T-cell (primary cell): Measurements from ENCODE around the gene ZFHX3. TPM values are rescaled to one million over a fixed set of nuclear protein-coding genes. Genes with fewer than 3 reads are reported as not detected.

Source experiments
- ATAC-seq, 4 experiments: fragments of 200-7000 bp in 3 of 4; fragments of 150-1000 bp in 1 of 4; cut with Tn5 transposase; replicated peaks in 1 of 4; 1 replicate in 3 of 4; 2 replicates in 1 of 4; pipeline ENCODE4 v1.10.0; 2021; ENCODE audit warnings: moderate library complexity in 3 of 4, mild to moderate bottlenecking in 2 of 4, moderate number of reproducible peaks in 1 of 4
- CTCF ChIA-PET, 2 donors: fragments of 300-600 bp; sonication (Branson Sonifier 250); formaldehyde crosslinking; loops; one replicate each; lab custom pipeline; 2022; ENCODE audit warnings: antibody characterized with exemption in 2 of 2; lab: Charles Lee
- POLR2A ChIA-PET, 2 donors: fragments of 300-600 bp; sonication (Branson Sonifier 250); formaldehyde crosslinking; loops; one replicate each; lab custom pipeline; 2022; ENCODE audit warnings: antibody characterized with exemption in 2 of 2; lab: Charles Lee
- DNase-seq, 35 experiments: peaks; one replicate each; pipeline versions ENCODE4 v3.0.0 to v3.0.0-alpha.2; 2013 to 2023
- H3K27ac ChIP-seq: one replicate; pipeline ENCODE4 v1.5.1; 2013; ENCODE audit warnings: low read length
- H3K27me3 ChIP-seq, 2 experiments: replicated peaks in 1 of 2; 1 replicate in 1 of 2; 2 replicates in 1 of 2; pipeline versions ENCODE4 v1.6.1 to v1.7.0; 2013; ENCODE audit warnings: low read length in 1 of 2, mixed read lengths in 1 of 2; ENCODE audit not compliant: control insufficient read depth in 2 of 2, insufficient read depth in 2 of 2; ENCODE audit errors: extremely low read depth in 1 of 2
- H3K36me3 ChIP-seq, 2 donors: 1 replicate in 1 of 2; 2 replicates in 1 of 2; pipeline versions ENCODE4 v1.6.1 to v1.7.0; 2013; ENCODE audit warnings: low read length in 1 of 2; ENCODE audit not compliant: control insufficient read depth in 2 of 2, insufficient read depth in 1 of 2; ENCODE audit errors: extremely low read depth in 1 of 2
- H3K4me1 ChIP-seq, 2 experiments: 1 replicate in 1 of 2; 2 replicates in 1 of 2; pipeline versions ENCODE4 v1.6.1 to v1.7.0; 2013; ENCODE audit warnings: low read length in 2 of 2, mixed read lengths in 1 of 2; ENCODE audit not compliant: insufficient read depth in 2 of 2, control insufficient read depth in 1 of 2; ENCODE audit errors: extremely low read depth in 1 of 2
- H3K4me3 ChIP-seq, 2 donors: 1 replicate in 1 of 2; 2 replicates in 1 of 2; pipeline versions ENCODE4 v1.5.1 to v1.7.0; 2013; ENCODE audit warnings: mild to moderate bottlenecking in 2 of 2, low read length in 1 of 2, moderate library complexity in 1 of 2; ENCODE audit not compliant: control insufficient read depth in 1 of 2; ENCODE audit errors: extremely low read depth in 1 of 2
- H3K9me3 ChIP-seq: 2 replicates; pipeline ENCODE4 v1.7.0; 2013
- H3K27ac Mint-ChIP-seq, 2 donors: one replicate each; pipeline ENCODE4 v1.8.0; 2020 to 2021; ENCODE audit warnings: mild to moderate bottlenecking in 2 of 2, mixed read lengths in 2 of 2
- H3K27me3 Mint-ChIP-seq, 2 donors: one replicate each; pipeline ENCODE4 v1.8.0; 2021 to 2022; ENCODE audit warnings: mixed read lengths in 2 of 2
- H3K36me3 Mint-ChIP-seq: one replicate; pipeline ENCODE4 v1.8.0; 2021; ENCODE audit warnings: mixed read lengths
- H3K4me1 Mint-ChIP-seq, 3 donors: one replicate each; pipeline ENCODE4 v1.8.0; 2020 to 2022; ENCODE audit warnings: mixed read lengths in 3 of 3, mild to moderate bottlenecking in 1 of 3
- H3K4me3 Mint-ChIP-seq, 3 donors: one replicate each; pipeline ENCODE4 v1.8.0; 2020 to 2022; ENCODE audit warnings: mild to moderate bottlenecking in 3 of 3, mixed read lengths in 3 of 3, moderate library complexity in 3 of 3
- H3K9me3 Mint-ChIP-seq, 3 donors: one replicate each; pipeline ENCODE4 v1.8.0; 2020 to 2022; ENCODE audit warnings: mixed read lengths in 3 of 3
- WGBS: methylation state at CpG from one replicate; pipeline ENCODE4 v1.1.5; 2013; ENCODE audit warnings: missing lambda C conversion rate; ENCODE audit not compliant: insufficient coverage; 5-methylcytosine and 5-hydroxymethylcytosine counted together
- total RNA-seq, 35 experiments: library from RNA in 6 of 35; stranded (reverse) in 6 of 35; fragments of 120-200 nt in 1 of 35; gene quantifications; one replicate each; pipeline versions ENCODE4 v1.2.1 to v1.2.4 and lab custom pipeline; 2013 to 2026

ZFHX3 gene
- total RNA-seq, 5 donors from 2014 or later (not counting 1 experiment from before 2014, with no cell fraction given): 0.35 to 2.1 (median 1.0) TPM

DNA sequence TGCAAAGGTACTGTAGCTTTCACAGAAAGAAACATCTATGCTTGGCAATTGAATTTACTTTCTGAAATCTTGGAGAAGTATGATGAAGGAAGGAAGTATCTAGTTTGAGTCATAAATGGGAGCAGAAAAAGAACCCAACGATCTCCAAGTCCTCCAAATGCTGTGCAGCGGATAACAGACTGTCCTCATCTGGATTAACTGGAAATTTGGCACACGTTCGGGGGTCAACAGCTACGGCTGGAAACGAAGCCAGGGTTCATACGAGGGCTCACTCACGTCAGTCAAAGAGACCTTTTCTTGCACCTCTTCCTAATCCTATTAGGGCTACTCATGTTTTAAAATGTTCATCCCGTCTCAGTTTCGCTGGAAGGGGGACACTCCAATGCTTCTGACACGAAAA lies 152.0 kb downstream of the ZFHX3 start:
- Mint-ChIP-seq H3K9me3 (no peaks in the 10 kb centered on the region), H3K27ac (no peak overlapping the region), H3K4me3 (no peak overlapping the region), H3K4me1 (no peaks in the 10 kb centered on the region), H3K27me3 (peaks cover 0 to 2% of the 10 kb centered on the region in 2 donors), H3K36me3 (no peaks in the 10 kb centered on the region)
- ATAC-seq (no peak), DNase-seq (no peak)
- H3K4me1 ChIP-seq: no peaks in the 10 kb centered on the region
- CTCF ChIA-PET: no interaction called here
- no peak overlapping the region for H3K27ac ChIP-seq
- H3K27me3 ChIP-seq: peaks cover 0 to 11% of the 10 kb centered on the region in 2 experiments
- no peak overlapping the region for H3K4me3 ChIP-seq
- H3K9me3 ChIP-seq: no peaks in the 10 kb centered on the region
- 87% methylated on average over 11 of the region's 11 CpGs for WGBS
- H3K36me3 ChIP-seq: no peaks in the 10 kb centered on the region
- POLR2A ChIA-PET: no interaction called here

DNA sequence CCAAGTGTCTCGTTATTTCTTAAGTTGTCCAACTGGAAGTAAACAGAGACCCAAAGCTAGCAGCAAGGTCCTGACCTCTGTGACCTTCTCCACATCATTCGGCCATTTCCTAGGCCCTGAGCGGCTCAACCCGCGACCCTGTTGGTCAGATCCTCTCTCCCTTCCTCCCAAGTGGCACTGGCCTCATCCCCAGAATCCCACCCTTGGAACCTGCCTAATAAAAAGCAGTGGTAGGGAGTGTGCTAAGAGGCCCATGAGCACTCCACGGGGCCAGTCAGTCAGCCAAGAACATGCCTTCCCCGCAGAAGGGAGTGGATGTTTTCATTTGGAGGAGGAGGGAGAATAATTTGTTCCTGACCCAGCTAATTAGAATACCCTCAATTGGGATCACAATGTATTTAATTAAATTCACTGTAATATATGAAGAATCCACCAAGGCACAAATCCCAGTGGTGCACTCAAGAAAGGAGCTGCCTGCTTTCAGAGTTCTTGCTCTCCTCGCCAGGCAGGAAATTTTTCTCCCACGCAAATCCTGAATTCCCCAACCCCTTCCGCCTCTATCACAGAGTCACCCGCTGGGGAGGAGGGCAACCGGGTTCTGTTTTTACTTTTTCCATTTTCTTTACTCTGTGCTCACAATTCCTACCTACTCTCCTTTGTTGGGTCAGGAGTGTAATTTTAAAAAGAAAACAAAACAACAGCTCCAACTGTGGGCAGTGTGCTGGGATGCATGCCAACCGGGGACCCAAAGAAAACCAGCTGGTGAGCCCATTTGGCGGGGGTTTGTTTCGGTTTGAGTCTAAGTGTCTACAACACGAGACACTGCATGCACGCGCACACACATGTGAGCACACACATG lies 153.4 kb downstream of the ZFHX3 start:
- DNase-seq: no peak
- Mint-ChIP-seq H3K27me3 (peaks cover 0 to 2% of the 10 kb centered on the region in 2 donors), H3K4me1 (no peaks in the 10 kb centered on the region), H3K9me3 (no peaks in the 10 kb centered on the region), H3K27ac (no peak overlapping the region), H3K4me3 (no peak overlapping the region), H3K36me3 (no peaks in the 10 kb centered on the region)
- Histone ChIP-seq H3K4me3 (no peak overlapping the region), H3K4me1 (no peaks in the 10 kb centered on the region), H3K36me3 (no peaks in the 10 kb centered on the region), H3K27me3 (peaks cover 0 to 8% of the 10 kb centered on the region in 2 experiments), H3K9me3 (no peaks in the 10 kb centered on the region), H3K27ac (no peak overlapping the region)
- WGBS: 94% methylated on average over 4 of the region's 18 CpGs
- CTCF ChIA-PET: no interaction called here
- POLR2A ChIA-PET: no interaction called here
- no peak for ATAC-seq

DNA sequence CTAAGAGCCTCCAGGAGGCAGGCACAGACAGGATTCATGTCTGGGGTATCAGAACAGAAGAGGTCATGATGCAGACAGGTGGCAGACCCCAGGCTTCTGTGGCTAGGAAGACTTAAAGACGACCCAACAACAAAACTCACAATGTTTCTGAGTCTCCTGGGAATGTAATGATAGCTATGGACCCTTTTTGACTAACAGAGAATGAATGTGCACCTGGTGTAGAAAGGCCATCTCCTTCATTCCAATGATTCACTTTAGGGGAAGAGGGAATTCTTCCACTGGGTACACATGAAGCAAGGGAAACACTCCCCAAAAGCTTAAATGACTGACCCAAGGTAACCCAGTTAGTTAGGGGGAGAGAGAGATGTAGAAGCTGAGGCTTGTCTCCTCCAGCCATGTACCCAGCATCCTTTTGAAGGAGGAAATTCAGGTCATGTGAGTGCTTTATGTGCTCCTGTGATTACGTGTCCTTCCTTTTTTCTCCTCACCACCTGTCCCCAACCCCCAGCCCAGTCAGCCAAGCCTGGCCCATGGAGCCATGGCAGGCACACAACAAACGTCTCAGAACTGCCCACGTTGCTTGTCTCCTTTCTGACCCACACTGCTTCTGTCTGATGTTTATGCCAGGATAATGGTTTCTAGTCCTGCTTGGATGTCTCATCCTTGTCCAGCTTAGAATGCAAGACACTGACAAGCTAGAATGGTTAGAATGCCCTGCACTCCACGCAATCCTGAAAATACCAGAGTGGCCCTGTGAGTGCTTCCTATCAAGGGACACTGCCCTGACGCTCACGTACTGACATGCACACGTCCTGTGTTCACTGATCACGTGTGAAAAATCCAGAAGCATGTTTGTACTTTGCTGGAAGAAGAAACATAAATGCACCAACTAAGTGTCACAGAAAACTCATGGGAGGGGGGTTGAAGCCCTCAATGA lies 156.4 kb downstream of the ZFHX3 start:
- ChIA-PET POLR2A (interaction anchor here in 1 of 2 donors (1.1 kb wide), 1 partner anchor 10 kb away, joined by 3 read pairs; no protein-coding TSS in a partner anchor), CTCF (no interaction called here)
- no peak overlapping the region for H3K4me3 Mint-ChIP-seq
- no peaks in the 10 kb centered on the region for H3K4me1 ChIP-seq
- no peak overlapping the region for H3K27ac Mint-ChIP-seq
- H3K4me1 Mint-ChIP-seq: no peaks in the 10 kb centered on the region
- H3K27me3 Mint-ChIP-seq: peaks cover 0 to 2% of the 10 kb centered on the region in 2 donors
- no peaks in the 10 kb centered on the region for H3K9me3 Mint-ChIP-seq
- H3K36me3 ChIP-seq: no peaks in the 10 kb centered on the region
- H3K27ac ChIP-seq: no peak overlapping the region
- H3K9me3 ChIP-seq: no peaks in the 10 kb centered on the region
- H3K4me3 ChIP-seq: no peak overlapping the region
- 64% methylated on average over 6 of the region's 9 CpGs for WGBS
- DNase-seq (no peak), ATAC-seq (no peak)
- peaks cover 0 to 7% of the 10 kb centered on the region in 2 experiments for H3K27me3 ChIP-seq
- peaks cover 4% of the 10 kb centered on the region for H3K36me3 Mint-ChIP-seq

DNA sequence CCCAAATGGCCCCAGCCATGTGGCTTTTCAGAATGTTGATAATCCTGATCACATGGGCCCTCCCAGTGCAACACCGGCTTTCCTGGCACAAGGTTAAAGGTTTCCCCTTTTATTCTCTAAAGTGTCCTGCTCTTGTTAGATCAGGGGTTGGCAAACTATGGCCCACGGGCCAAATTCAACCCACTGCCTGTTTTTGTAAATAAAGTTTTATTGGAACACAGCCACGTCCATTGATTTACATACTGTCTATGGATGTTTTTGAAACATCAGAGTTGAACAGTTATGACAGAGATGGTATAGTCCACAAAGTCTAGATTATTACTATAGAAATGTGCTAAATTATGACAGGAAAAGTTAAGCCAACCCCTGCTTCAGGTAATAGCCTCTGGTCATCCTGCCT lies 157.3 kb downstream of the ZFHX3 start:
- Histone ChIP-seq H3K4me1 (no peaks in the 10 kb centered on the region), H3K27ac (no peak overlapping the region), H3K4me3 (no peak overlapping the region), H3K27me3 (peaks cover 0 to 7% of the 10 kb centered on the region in 2 experiments), H3K36me3 (no peaks in the 10 kb centered on the region), H3K9me3 (no peaks in the 10 kb centered on the region)
- Mint-ChIP-seq H3K27me3 (peaks cover 0 to 1% of the 10 kb centered on the region in 2 donors), H3K4me3 (no peak overlapping the region), H3K9me3 (no peaks in the 10 kb centered on the region), H3K4me1 (no peaks in the 10 kb centered on the region), H3K27ac (no peak overlapping the region), H3K36me3 (peaks cover 4% of the 10 kb centered on the region)
- POLR2A ChIA-PET: no interaction called here
- ATAC-seq: no peak
- WGBS: 67% methylated on average over 2 of the region's 3 CpGs
- CTCF ChIA-PET: no interaction called here
- no peak for DNase-seq

DNA sequence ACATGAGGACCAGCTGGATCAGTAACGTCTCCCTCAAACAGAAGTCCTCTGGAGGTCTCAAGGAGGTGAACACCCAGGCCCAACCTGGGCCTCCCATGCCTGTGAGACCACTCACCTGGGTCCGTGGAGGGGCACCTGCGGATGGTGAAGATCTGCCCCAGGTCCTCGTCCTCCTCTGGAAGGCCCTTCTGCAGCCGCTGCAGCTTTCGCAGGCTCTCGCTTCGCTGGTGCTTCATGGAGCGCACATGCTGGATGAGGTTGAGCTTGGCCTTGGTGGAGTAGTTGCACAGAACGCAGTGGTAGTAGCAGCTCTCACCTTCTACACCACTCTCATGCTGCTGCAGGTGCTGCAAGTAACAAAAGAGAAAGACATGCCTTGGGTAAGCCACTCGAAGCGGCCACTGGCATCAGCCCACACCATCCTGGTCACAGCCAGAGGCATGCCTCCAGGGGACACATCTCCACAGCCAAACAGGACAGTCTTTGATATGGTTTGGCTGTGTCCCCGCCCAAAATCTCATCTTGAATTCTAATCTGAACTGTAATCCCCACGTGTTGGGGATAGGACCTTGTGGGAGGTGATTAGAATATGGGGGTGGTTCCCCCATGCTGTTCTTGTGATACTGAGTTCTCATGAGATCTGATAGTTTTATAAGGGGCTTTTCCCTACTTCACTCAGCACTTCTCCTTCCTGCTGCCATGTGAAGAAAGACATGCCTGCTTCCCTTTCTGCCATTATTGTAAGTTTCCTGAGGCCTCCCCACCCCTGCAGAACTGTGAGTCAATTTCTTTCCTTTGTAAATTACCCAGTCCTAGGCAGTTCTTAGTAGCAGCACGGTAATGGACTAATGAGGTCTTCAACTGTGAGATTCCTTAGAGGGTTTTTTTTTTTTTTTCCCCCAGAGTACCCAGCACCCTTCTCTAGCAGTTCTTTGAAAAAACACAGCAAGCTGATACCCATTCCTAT lies 158.0 kb downstream of the ZFHX3 start:
- no peak overlapping the region for H3K4me3 Mint-ChIP-seq
- POLR2A ChIA-PET: no interaction called here

More for the DNA sequence above, 158.0 kb downstream of the ZFHX3 start:
- Mint-ChIP-seq H3K4me1 (no peaks in the 10 kb centered on the region), H3K36me3 (peaks cover 4% of the 10 kb centered on the region), H3K27me3 (no peaks in the 10 kb centered on the region), H3K27ac (no peak overlapping the region), H3K9me3 (no peaks in the 10 kb centered on the region)
- Histone ChIP-seq H3K27ac (no peak overlapping the region), H3K4me1 (no peaks in the 10 kb centered on the region), H3K9me3 (no peaks in the 10 kb centered on the region), H3K27me3 (peaks cover 0 to 7% of the 10 kb centered on the region in 2 experiments), H3K4me3 (no peak overlapping the region), H3K36me3 (no peaks in the 10 kb centered on the region)
- ATAC-seq (no peak), DNase-seq (no peak)
- CTCF ChIA-PET: interaction anchor here in 1 of 2 donors (0.7 kb wide), 1 partner anchor 104 kb away, joined by 6 read pairs; no protein-coding TSS in a partner anchor
- 95% methylated on average over 3 of the region's 15 CpGs for WGBS
